HFFc6 (cell line): Measurements from ENCODE around the gene KRT14. TPM values are rescaled to one million over a fixed set of nuclear protein-coding genes. Genes with fewer than 3 reads are reported as not detected.

Experiments used
- DNase-seq: peaks from one replicate; pipeline ENCODE4 v3.0.0-alpha.2; 2018
- H3K27ac Mint-ChIP-seq: 2 replicates; pipeline ENCODE4 v1.8.0; 2020; ENCODE audit warnings: mild to moderate bottlenecking, mixed read lengths
- H3K27me3 Mint-ChIP-seq: 2 replicates; pipeline ENCODE4 v1.8.0; 2021; ENCODE audit warnings: mild to moderate bottlenecking, moderate library complexity, mixed read lengths; ENCODE audit not compliant: insufficient read depth
- H3K36me3 Mint-ChIP-seq: 2 replicates; pipeline ENCODE4 v1.8.0; 2021; ENCODE audit warnings: low read depth, mixed read lengths
- H3K4me1 Mint-ChIP-seq: 2 replicates; pipeline ENCODE4 v1.8.0; 2020; ENCODE audit warnings: low read depth, mixed read lengths
- H3K4me3 Mint-ChIP-seq: 2 replicates; pipeline ENCODE4 v1.8.0; 2020; ENCODE audit warnings: mild to moderate bottlenecking, moderate library complexity, mixed read lengths
- H3K9me3 Mint-ChIP-seq: 2 replicates; pipeline ENCODE4 v1.8.0; 2020; ENCODE audit warnings: mild to moderate bottlenecking, mixed read lengths
- CTCF ChIP-seq: fragments of 200-600 bp; sonication (generic); IDR thresholded peaks from 2 replicates; pipeline ENCODE4 v1.5.0; 2021; ENCODE audit warnings: antibody characterized with exemption, mild to moderate bottlenecking
- total RNA-seq, 6 experiments: library from RNA; stranded (reverse); fragmentation: NEBNext Ultra II Directional; extraction: Animal tissue kit (Norgen Biotek cat#: 25700); gene quantifications; 2 replicates in 1 of 6; 3 replicates in 5 of 6; pipeline ENCODE4 v1.2.3, GENCODE V29; 2021

Gene KRT14
- total RNA-seq, 6 experiments from 2014 or later = 0.14 to 2.0 (median 1.5) TPM

GRCh38 chr17:41532947-41533570 is 53.6 kb downstream of the KRT14 start:
- DNase-seq = no peak
- TF ChIP-seq CTCF = no peak
- Mint-ChIP-seq H3K27me3 (peaks cover 3% of the 10 kb centered on the region), H3K9me3 (no peaks in the 10 kb centered on the region), H3K4me1 (peaks cover 53% of the 10 kb centered on the region), H3K27ac (no peak overlapping the region), H3K36me3 (no peaks in the 10 kb centered on the region), H3K4me3 (no peak overlapping the region)

Other genes starting within 250 kb of the KRT14 start
- not detected for gene KRT33A, start 236.1 kb downstream of the KRT14 start, total RNA-seq
- gene KRT33B, start 217.1 kb downstream of the KRT14 start, total RNA-seq = 1 to 10 TPM in 2 of 6 experiments, under 1 TPM in 4; 0.75 to 2.5 (median 0.96) TPM
- gene KRT34, start 204.6 kb downstream of the KRT14 start, total RNA-seq = 100 to 1,000 TPM in 2 of 6 experiments, 10 to 100 TPM in 4; 58.8 to 247 (median 71.3) TPM
- gene KRT31, start 189.3 kb downstream of the KRT14 start, total RNA-seq = under 1 TPM in 2 of 6 experiments, not detected in 4; 0.09 to 0.14 TPM
- not detected for gene KRT37, start 162.3 kb downstream of the KRT14 start, total RNA-seq
- under 1 TPM; 0.25 to 0.62 (median 0.43) TPM for gene KRT38, start 145.9 kb downstream of the KRT14 start, total RNA-seq
- gene KRT32, start 119.5 kb downstream of the KRT14 start, total RNA-seq = under 1 TPM in 2 of 6 experiments, not detected in 4; 0.14 TPM
- not detected for gene KRT35, start 105.7 kb downstream of the KRT14 start, total RNA-seq
- not detected for gene KRT36, start 97.0 kb downstream of the KRT14 start, total RNA-seq
- gene KRT13, start 81.3 kb downstream of the KRT14 start, total RNA-seq = not detected
- gene KRT15, start 68.0 kb downstream of the KRT14 start, total RNA-seq = 1 to 10 TPM; 5.0 to 8.6 (median 6.9) TPM
- gene KRT19, start 58.6 kb downstream of the KRT14 start, total RNA-seq = 100 to 1,000 TPM in 2 of 6 experiments, 10 to 100 TPM in 4; 45.7 to 244 (median 50.6) TPM
- gene KRT9, start 14.8 kb downstream of the KRT14 start, total RNA-seq = not detected
- under 1 TPM in 4 of 6 experiments, not detected in 2; 0.11 to 0.47 (median 0.17) TPM for gene KRT16, start 25.9 kb upstream of the KRT14 start, total RNA-seq
- gene KRT17, start 37.7 kb upstream of the KRT14 start, total RNA-seq = 1 to 10 TPM; 1.0 to 3.9 (median 2.9) TPM
- 100 to 1,000 TPM; 723 to 810 (median 781) TPM for gene EIF1, start 102.0 kb upstream of the KRT14 start, total RNA-seq
- not detected for gene GAST, start 125.4 kb upstream of the KRT14 start, total RNA-seq
- gene HAP1, start 147.7 kb upstream of the KRT14 start, total RNA-seq = under 1 TPM in 2 of 6 experiments, not detected in 4; 0.09 to 0.12 TPM
- gene JUP, start 199.8 kb upstream of the KRT14 start, total RNA-seq = 1 to 10 TPM; 1.5 to 9.1 (median 1.9) TPM
- 10 to 100 TPM; 48.8 to 75.5 (median 50.3) TPM for gene P3H4, start 225.1 kb upstream of the KRT14 start, total RNA-seq
- 100 to 1,000 TPM; 417 to 500 (median 442) TPM for gene FKBP10, start 226.1 kb upstream of the KRT14 start, total RNA-seq
- gene NT5C3B, start 249.3 kb upstream of the KRT14 start, total RNA-seq = 10 to 100 TPM; 33.9 to 55.2 (median 37.3) TPM